ENCODE data around the gene FBXW11. TPM values are rescaled to one million over a fixed set of nuclear protein-coding genes. Genes with fewer than 3 reads are reported as not detected.

FBXW11 gene
- total RNA-seq, 1 experiment from 2014 or later: 85.3 TPM

DNA sequence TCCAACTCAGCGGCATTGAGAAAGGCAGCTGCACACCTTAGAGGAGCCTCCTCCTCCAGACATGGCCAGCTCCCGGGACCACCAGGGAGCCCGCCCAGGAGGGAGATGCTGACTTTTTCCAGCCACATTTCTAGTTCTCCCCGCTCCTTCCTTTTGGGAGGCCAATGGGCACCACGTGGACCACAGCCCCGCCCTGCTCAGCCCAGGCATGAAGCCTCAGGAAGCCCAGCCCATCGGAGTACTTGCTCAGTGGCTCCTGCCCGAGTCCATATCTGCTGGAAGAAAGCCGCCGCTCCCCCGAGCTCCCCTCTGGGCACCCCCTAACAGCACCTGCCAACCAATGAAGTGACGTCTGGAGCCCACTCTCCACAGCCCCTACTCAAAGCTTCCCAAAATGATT is 168.4 kb downstream of the FBXW11 start:
- no peak overlapping the region for H2AK5ac ChIP-seq (ENCODE audit: insufficient read length, low read length)
- H3K79me2 ChIP-seq (ENCODE audit: insufficient read depth, low read length): no peaks in the 10 kb centered on the region
- no peaks in the 10 kb centered on the region for H3K23me2 ChIP-seq (ENCODE audit: insufficient read length, low read depth, low read length, poor library complexity, severe bottlenecking)
- no peak overlapping the region for H3K9ac ChIP-seq (ENCODE audit: extremely low read depth, insufficient read length, low read length)
- no peak overlapping the region for H3K23ac ChIP-seq (ENCODE audit: insufficient read length, low read depth, low read length)
- no peak overlapping the region for H3K56ac ChIP-seq (ENCODE audit: insufficient read length, low read depth, low read length)
- no peak overlapping the region for H3K4me3 Mint-ChIP-seq
- DNase-seq: no peak
- H3K9me3 ChIP-seq (ENCODE audit: control insufficient read depth, low read depth, low read length): no peaks in the 10 kb centered on the region
- no peak overlapping the region for H2BK5ac ChIP-seq (ENCODE audit: insufficient read length, low read length)
- TF ChIP-seq, protein P1, sequence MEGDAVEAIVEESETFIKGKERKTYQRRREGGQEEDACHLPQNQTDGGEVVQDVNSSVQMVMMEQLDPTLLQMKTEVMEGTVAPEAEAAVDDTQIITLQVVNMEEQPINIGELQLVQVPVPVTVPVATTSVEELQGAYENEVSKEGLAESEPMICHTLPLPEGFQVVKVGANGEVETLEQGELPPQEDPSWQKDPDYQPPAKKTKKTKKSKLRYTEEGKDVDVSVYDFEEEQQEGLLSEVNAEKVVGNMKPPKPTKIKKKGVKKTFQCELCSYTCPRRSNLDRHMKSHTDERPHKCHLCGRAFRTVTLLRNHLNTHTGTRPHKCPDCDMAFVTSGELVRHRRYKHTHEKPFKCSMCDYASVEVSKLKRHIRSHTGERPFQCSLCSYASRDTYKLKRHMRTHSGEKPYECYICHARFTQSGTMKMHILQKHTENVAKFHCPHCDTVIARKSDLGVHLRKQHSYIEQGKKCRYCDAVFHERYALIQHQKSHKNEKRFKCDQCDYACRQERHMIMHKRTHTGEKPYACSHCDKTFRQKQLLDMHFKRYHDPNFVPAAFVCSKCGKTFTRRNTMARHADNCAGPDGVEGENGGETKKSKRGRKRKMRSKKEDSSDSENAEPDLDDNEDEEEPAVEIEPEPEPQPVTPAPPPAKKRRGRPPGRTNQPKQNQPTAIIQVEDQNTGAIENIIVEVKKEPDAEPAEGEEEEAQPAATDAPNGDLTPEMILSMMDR (conservative IDR thresholded peaks at IDR 0.05): no peak
- no peak overlapping the region for H4K5ac ChIP-seq (ENCODE audit: insufficient read length, low read depth, low read length)
- H3K27me3 ChIP-seq (ENCODE audit: insufficient read depth, low read length): no peaks in the 10 kb centered on the region
- H3K4me1 Mint-ChIP-seq: peaks cover 12 to 37% of the 10 kb centered on the region in 2 experiments
- no peaks in the 10 kb centered on the region; the same call in none of the 2 replicates for H3K27me3 Mint-ChIP-seq (ENCODE audit: low read depth)
- H2BK120ac ChIP-seq (ENCODE audit: low read depth, low read length, poor library complexity, severe bottlenecking): no peak overlapping the region
- H3K79me1 ChIP-seq (ENCODE audit: insufficient read depth, low read depth, low read length, poor library complexity, severe bottlenecking): no peaks in the 10 kb centered on the region
- no peak overlapping the region for H3T11ph ChIP-seq (ENCODE audit: low read length)
- peaks cover 0 to 8% (median 4%) of the 10 kb centered on the region in 3 experiments; a peak in 2 of 7 replicates for H3K36me3 Mint-ChIP-seq (ENCODE audit: insufficient read depth in 1 of 3, low read depth in 3 of 3)
- no peak overlapping the region for H2BK12ac ChIP-seq (ENCODE audit: insufficient read length, low read depth, low read length)
- H3K27ac ChIP-seq (ENCODE audit: insufficient read length, low read depth, low read length): no peak overlapping the region
- no peak overlapping the region for H2BK20ac ChIP-seq (ENCODE audit: low read depth, low read length, poor library complexity, severe bottlenecking)
- H4K91ac ChIP-seq (ENCODE audit: insufficient read length, low read depth, low read length): no peak overlapping the region
- H3K27ac Mint-ChIP-seq: no peak overlapping the region
- H3K4ac ChIP-seq (ENCODE audit: low read depth, low read length): no peak overlapping the region
- peaks cover 0 to 4% of the 10 kb centered on the region in 2 experiments; a peak in 4 of 5 replicates for H3K9me3 Mint-ChIP-seq
- H3K4me2 ChIP-seq (ENCODE audit: insufficient read depth, insufficient read length, low read length): no peak overlapping the region
- no CpG with 5 or more reads among the region's 12 CpGs for WGBS (ENCODE audit: extremely low coverage, insufficient read length, low lambda C conversion rate)
- H3K4me1 ChIP-seq (ENCODE audit: insufficient read depth, low read length): peaks cover 5% of the 10 kb centered on the region
- no peak overlapping the region for H2AFZ ChIP-seq (ENCODE audit: low read length)
- H3K14ac ChIP-seq (ENCODE audit: insufficient read depth, low read length): no peak overlapping the region
- H3K18ac ChIP-seq (ENCODE audit: insufficient read length, low read depth, low read length): no peak overlapping the region
- H4K20me1 ChIP-seq (ENCODE audit: control insufficient read depth, insufficient read depth, insufficient read length): no peaks in the 10 kb centered on the region
- no peak overlapping the region for H4K8ac ChIP-seq (replicated peaks; ENCODE audit: insufficient read length, low read depth, low read length)
- no peak overlapping the region for H2BK15ac ChIP-seq (ENCODE audit: low read depth, low read length)
